Measurements from ENCODE around the gene PBX1. TPM values are rescaled to one million over a fixed set of nuclear protein-coding genes. Genes with fewer than 3 reads are reported as not detected.

PBX1 gene
- total RNA-seq, 1 donor from 2014 or later: not detected

DNA sequence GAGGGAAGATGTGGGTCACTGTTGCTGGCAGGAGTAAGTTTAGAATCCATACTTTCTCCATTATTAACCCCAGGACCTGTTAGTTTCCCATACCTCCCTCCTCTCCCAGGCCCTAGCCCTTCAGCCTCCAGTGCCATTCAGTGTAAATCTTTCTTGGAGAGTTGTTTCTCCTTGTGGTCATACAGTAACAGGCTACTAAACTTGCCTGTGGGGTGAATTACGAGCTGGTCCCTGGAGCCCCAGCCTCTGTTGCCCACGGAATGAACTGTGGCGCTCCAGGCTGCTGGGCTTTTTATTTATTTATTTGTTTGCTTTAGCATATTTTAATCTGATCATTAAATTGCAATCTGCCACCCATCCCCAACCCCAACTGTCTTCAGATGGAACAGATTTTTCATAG, 305.2 kb downstream of the PBX1 start:
- Mint-ChIP-seq H3K4me1 (ENCODE audit: low read depth) (no peaks in the 10 kb centered on the region), H3K36me3 (ENCODE audit: low read depth) (no peaks in the 10 kb centered on the region), H3K27me3 (ENCODE audit: low read depth) (no peaks in the 10 kb centered on the region), H3K4me3 (ENCODE audit: low read depth) (no peak overlapping the region), H3K9me3 (no peaks in the 10 kb centered on the region), H3K27ac (no peak overlapping the region)
- intact Hi-C loops (cut with micrococcal nuclease): no loop called here
- no peak for DNase-seq (ENCODE audit: low spot score)

DNA sequence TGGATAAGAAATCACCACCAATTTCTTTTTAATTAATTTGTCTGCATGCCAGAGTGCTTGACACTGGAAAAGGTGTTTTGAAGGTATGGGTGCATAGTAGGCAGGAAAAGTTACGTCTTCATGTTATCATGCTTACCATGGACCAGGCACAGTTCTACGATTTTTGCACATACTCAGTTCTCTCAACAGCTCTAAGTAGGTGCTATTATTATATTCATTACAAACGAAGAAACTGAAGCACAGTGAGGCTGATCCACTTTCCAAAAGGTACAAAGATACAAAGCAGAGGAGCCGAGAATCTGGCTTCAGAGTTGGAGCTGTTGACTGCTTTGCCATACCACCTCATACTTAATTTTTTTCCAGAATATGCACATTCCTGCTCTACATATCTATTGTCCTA, 306.4 kb downstream of the PBX1 start:
- H3K4me1 Mint-ChIP-seq (ENCODE audit: low read depth): no peaks in the 10 kb centered on the region
- H3K9me3 Mint-ChIP-seq: no peaks in the 10 kb centered on the region
- H3K27ac Mint-ChIP-seq: no peak overlapping the region
- H3K27me3 Mint-ChIP-seq (ENCODE audit: low read depth): no peaks in the 10 kb centered on the region
- no peak for DNase-seq (ENCODE audit: low spot score)
- no peak overlapping the region for H3K4me3 Mint-ChIP-seq (ENCODE audit: low read depth)
- intact Hi-C loops (cut with micrococcal nuclease): no loop called here
- H3K36me3 Mint-ChIP-seq (ENCODE audit: low read depth): no peaks in the 10 kb centered on the region

DNA sequence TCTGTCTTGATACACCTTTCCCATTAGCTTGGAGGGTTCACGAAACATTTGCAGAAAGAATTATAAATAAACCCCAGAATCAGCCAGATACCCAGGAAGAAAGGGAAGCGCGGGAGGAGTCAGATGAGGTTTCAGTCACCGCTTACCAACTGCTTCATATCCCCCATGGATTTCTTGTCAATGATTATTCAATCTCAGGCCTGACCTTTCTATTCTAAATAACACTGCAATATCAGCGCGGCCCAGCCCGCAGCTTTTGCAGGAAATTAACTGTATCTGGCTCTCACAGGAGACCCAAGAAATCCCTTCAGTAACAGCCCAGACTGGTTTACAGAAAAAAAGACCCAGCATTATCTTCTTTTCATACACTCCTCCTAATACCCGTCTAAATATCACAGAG, 308.6 kb downstream of the PBX1 start:
- H3K4me1 Mint-ChIP-seq (ENCODE audit: low read depth): no peaks in the 10 kb centered on the region

DNA sequence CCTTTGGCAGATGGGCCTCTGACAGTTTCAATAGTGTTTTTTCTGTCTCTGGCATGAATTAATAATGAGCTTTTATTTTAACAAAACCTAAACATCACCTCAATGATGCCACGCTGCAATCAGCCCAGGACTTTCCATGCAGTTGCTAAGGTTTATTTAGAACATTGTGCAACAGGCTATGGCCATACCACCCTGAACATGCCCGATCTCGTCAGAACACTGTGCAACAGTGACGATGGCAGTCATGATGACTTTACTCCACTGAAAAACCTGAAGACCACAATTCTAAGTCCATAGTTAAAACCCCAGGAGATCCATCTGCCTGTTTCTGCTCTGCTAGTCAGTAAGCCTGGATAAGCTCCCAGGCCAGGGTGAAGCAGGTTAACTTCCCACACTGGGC, 310.0 kb downstream of the PBX1 start:
- no peaks in the 10 kb centered on the region for H3K9me3 Mint-ChIP-seq
- H3K4me1 Mint-ChIP-seq (ENCODE audit: low read depth): no peaks in the 10 kb centered on the region
- intact Hi-C loops (cut with micrococcal nuclease): no loop called here
- no peak for DNase-seq (ENCODE audit: low spot score)
- H3K27ac Mint-ChIP-seq: no peak overlapping the region
- no peaks in the 10 kb centered on the region for H3K36me3 Mint-ChIP-seq (ENCODE audit: low read depth)
- H3K27me3 Mint-ChIP-seq (ENCODE audit: low read depth): no peaks in the 10 kb centered on the region
- H3K4me3 Mint-ChIP-seq (ENCODE audit: low read depth): no peak overlapping the region

More for the DNA sequence above, 308.6 kb downstream of the PBX1 start:
- no peak for DNase-seq (ENCODE audit: low spot score)
- Mint-ChIP-seq H3K27ac (no peak overlapping the region), H3K36me3 (ENCODE audit: low read depth) (no peaks in the 10 kb centered on the region), H3K27me3 (ENCODE audit: low read depth) (no peaks in the 10 kb centered on the region), H3K4me3 (ENCODE audit: low read depth) (no peak overlapping the region), H3K9me3 (no peaks in the 10 kb centered on the region)
- intact Hi-C loops (cut with micrococcal nuclease): no loop called here

- H3K9me3 Mint-ChIP-seq: no peaks in the 10 kb centered on the region
- no peak for DNase-seq (ENCODE audit: low spot score)
- H3K4me3 Mint-ChIP-seq (ENCODE audit: low read depth): no peak overlapping the region
- H3K36me3 Mint-ChIP-seq (ENCODE audit: low read depth): no peaks in the 10 kb centered on the region
- intact Hi-C loops (cut with micrococcal nuclease): no loop called here
- H3K4me1 Mint-ChIP-seq (ENCODE audit: low read depth): no peaks in the 10 kb centered on the region
- no peaks in the 10 kb centered on the region for H3K27me3 Mint-ChIP-seq (ENCODE audit: low read depth)
- no peak overlapping the region for H3K27ac Mint-ChIP-seq
These were observed 316.5 kb downstream of the PBX1 start for GRCh38 chr1:164875518-164875917.

- Mint-ChIP-seq H3K4me3 (ENCODE audit: low read depth) (no peak overlapping the region), H3K27ac (no peak overlapping the region), H3K9me3 (no peaks in the 10 kb centered on the region), H3K27me3 (ENCODE audit: low read depth) (no peaks in the 10 kb centered on the region), H3K4me1 (ENCODE audit: low read depth) (no peaks in the 10 kb centered on the region), H3K36me3 (ENCODE audit: low read depth) (no peaks in the 10 kb centered on the region)
- intact Hi-C loops (cut with micrococcal nuclease): no loop called here
- DNase-seq (ENCODE audit: low spot score): no peak
These were observed 317.6 kb downstream of the PBX1 start for GRCh38 chr1:164876398-164877116.

- Mint-ChIP-seq H3K4me1 (ENCODE audit: low read depth) (no peaks in the 10 kb centered on the region), H3K27me3 (ENCODE audit: low read depth) (no peaks in the 10 kb centered on the region), H3K9me3 (no peaks in the 10 kb centered on the region), H3K4me3 (ENCODE audit: low read depth) (no peak overlapping the region), H3K36me3 (ENCODE audit: low read depth) (no peaks in the 10 kb centered on the region), H3K27ac (no peak overlapping the region)
- intact Hi-C loops (cut with micrococcal nuclease): no loop called here
- no peak for DNase-seq (ENCODE audit: low spot score)
These were observed 321.2 kb downstream of the PBX1 start for GRCh38 chr1:164880199-164880598.

DNA sequence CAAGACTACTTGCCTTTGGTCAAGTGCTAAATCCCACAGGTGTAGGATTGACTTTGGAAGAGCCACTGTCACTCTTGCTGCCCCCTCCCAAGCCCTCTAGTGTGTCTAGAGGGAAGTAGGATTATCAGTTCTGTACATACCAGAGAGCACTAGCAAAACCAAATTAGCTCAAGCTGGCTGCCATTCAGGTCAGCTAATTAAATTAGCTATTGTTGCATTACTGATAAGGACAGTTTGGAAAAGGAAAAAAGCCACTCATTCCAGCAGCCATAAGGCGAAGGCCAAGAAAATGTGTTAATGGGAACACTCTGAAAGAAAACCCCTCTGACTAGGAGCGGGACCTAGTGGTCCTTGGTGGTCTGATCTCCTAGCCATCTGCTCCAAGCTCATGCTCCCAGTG, 321.7 kb downstream of the PBX1 start:
- no peak for DNase-seq (ENCODE audit: low spot score)
- no peaks in the 10 kb centered on the region for H3K36me3 Mint-ChIP-seq (ENCODE audit: low read depth)
- no peaks in the 10 kb centered on the region for H3K4me1 Mint-ChIP-seq (ENCODE audit: low read depth)
- no peaks in the 10 kb centered on the region for H3K9me3 Mint-ChIP-seq
- H3K4me3 Mint-ChIP-seq (ENCODE audit: low read depth): no peak overlapping the region
- no peak overlapping the region for H3K27ac Mint-ChIP-seq
- intact Hi-C loops (cut with micrococcal nuclease): no loop called here
- H3K27me3 Mint-ChIP-seq (ENCODE audit: low read depth): no peaks in the 10 kb centered on the region

DNA sequence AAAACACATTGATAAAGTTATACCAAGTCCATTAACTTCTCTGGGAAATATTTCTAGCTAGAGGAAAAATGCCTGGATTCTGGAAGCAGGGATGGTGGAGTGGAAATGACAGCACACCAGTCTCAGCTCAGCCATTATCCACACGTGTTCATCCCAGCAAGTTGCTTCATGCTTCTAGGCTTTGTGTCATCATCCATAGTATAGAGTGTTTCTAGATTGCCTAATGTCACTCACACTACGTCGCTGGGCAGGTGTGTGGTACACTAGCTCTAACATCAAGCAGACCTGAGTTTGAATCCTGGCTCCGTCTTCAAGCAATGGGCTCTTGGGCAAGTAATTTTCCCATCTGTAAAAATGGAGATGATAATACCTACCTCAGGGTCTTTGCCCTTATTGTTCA, 326.3 kb downstream of the PBX1 start:
- no peak overlapping the region for H3K27ac Mint-ChIP-seq
- no peaks in the 10 kb centered on the region for H3K36me3 Mint-ChIP-seq (ENCODE audit: low read depth)
- no peaks in the 10 kb centered on the region for H3K27me3 Mint-ChIP-seq (ENCODE audit: low read depth)
- H3K4me1 Mint-ChIP-seq (ENCODE audit: low read depth): no peaks in the 10 kb centered on the region
- intact Hi-C loops (cut with micrococcal nuclease): no loop called here
- no peak for DNase-seq (ENCODE audit: low spot score)
- H3K4me3 Mint-ChIP-seq (ENCODE audit: low read depth): no peak overlapping the region
- peaks cover 4% of the 10 kb centered on the region for H3K9me3 Mint-ChIP-seq

- intact Hi-C loops (cut with micrococcal nuclease): no loop called here
- Mint-ChIP-seq H3K9me3 (peaks cover 4% of the 10 kb centered on the region), H3K27me3 (ENCODE audit: low read depth) (no peaks in the 10 kb centered on the region), H3K4me3 (ENCODE audit: low read depth) (no peak overlapping the region), H3K27ac (no peak overlapping the region), H3K4me1 (ENCODE audit: low read depth) (no peaks in the 10 kb centered on the region), H3K36me3 (ENCODE audit: low read depth) (no peaks in the 10 kb centered on the region)
- no peak for DNase-seq (ENCODE audit: low spot score)
These were observed 327.1 kb downstream of the PBX1 start for GRCh38 chr1:164886101-164886500.

- intact Hi-C loops (cut with micrococcal nuclease): no loop called here
- H3K4me1 Mint-ChIP-seq (ENCODE audit: low read depth): no peaks in the 10 kb centered on the region
- DNase-seq (ENCODE audit: low spot score): no peak
- H3K27ac Mint-ChIP-seq: no peak overlapping the region
- H3K4me3 Mint-ChIP-seq (ENCODE audit: low read depth): no peak overlapping the region
- peaks cover 4% of the 10 kb centered on the region for H3K9me3 Mint-ChIP-seq
- no peaks in the 10 kb centered on the region for H3K27me3 Mint-ChIP-seq (ENCODE audit: low read depth)
- H3K36me3 Mint-ChIP-seq (ENCODE audit: low read depth): no peaks in the 10 kb centered on the region
These were observed 332.6 kb downstream of the PBX1 start for GRCh38 chr1:164891615-164892014.

- Mint-ChIP-seq H3K36me3 (ENCODE audit: low read depth) (no peaks in the 10 kb centered on the region), H3K9me3 (no peaks in the 10 kb centered on the region), H3K27ac (no peak overlapping the region), H3K27me3 (ENCODE audit: low read depth) (no peaks in the 10 kb centered on the region), H3K4me1 (ENCODE audit: low read depth) (no peaks in the 10 kb centered on the region), H3K4me3 (ENCODE audit: low read depth) (no peak overlapping the region)
- intact Hi-C loops (cut with micrococcal nuclease): no loop called here
- DNase-seq (ENCODE audit: low spot score): no peak
These were observed 336.3 kb downstream of the PBX1 start for GRCh38 chr1:164895026-164895912.

- Mint-ChIP-seq H3K9me3 (no peaks in the 10 kb centered on the region), H3K27ac (no peak overlapping the region), H3K36me3 (ENCODE audit: low read depth) (no peaks in the 10 kb centered on the region), H3K4me1 (ENCODE audit: low read depth) (no peaks in the 10 kb centered on the region), H3K27me3 (ENCODE audit: low read depth) (no peaks in the 10 kb centered on the region), H3K4me3 (ENCODE audit: low read depth) (no peak overlapping the region)
- intact Hi-C loops (cut with micrococcal nuclease): no loop called here
- no peak for DNase-seq (ENCODE audit: low spot score)
These were observed 342.0 kb downstream of the PBX1 start for GRCh38 chr1:164901031-164901430.

Data from activated T-helper 2 cell treated with anti-CD3 and anti-CD28 coated beads, Interferon-gamma antibody, Interleukin-2, Interleukin-4, amounts not matched to agents 10 μg/mL and 5 μg/mL and 100 μg/mL, durations not matched to agents 14 hours and 24 hours and 36 hours (primary cell).